KMS-11 (cell line): ENCODE results near the gene BATF3.
A peak's percentile ranks its signal among the peaks of the same experiment; 100 is the strongest.
"Not testable (repeated sequence)": the region's sequence is repeated elsewhere in the genome, so short reads cannot be mapped to it uniquely, and the experiment has no call there.

Experiments used
- H2AFZ ChIP-seq: fragments of 200-600 bp; sonication (generic); 2 replicates; pipeline ENCODE4 v1.6.1; 2016; ENCODE audit warnings: antibody characterized with exemption, mixed run types, low read depth
- H3K27ac ChIP-seq: fragments of 200-600 bp; sonication (generic); 2 replicates; pipeline ENCODE4 v1.6.1; 2016; ENCODE audit warnings: mild to moderate bottlenecking, mixed run types
- H3K27me3 ChIP-seq: fragments of 200-600 bp; sonication (generic); 2 replicates; pipeline ENCODE4 v1.6.1; 2017; ENCODE audit warnings: mild to moderate bottlenecking, low read depth, mixed run types, moderate library complexity; ENCODE audit not compliant: insufficient read depth
- H3K36me3 ChIP-seq: fragments of 200-600 bp; sonication (generic); 2 replicates; pipeline ENCODE4 v1.6.1; 2017; ENCODE audit warnings: mild to moderate bottlenecking, mixed run types; ENCODE audit not compliant: insufficient read depth
- H3K4me1 ChIP-seq: fragments of 200-600 bp; sonication (generic); 2 replicates; pipeline ENCODE4 v1.6.1; 2016; ENCODE audit warnings: mild to moderate bottlenecking, low read depth, mixed run types; ENCODE audit not compliant: poor library complexity, severe bottlenecking
- H3K4me2 ChIP-seq: fragments of 200-600 bp; sonication (generic); 2 replicates; pipeline ENCODE4 v1.7.0; 2016; ENCODE audit warnings: mild to moderate bottlenecking, mixed run types
- H3K4me3 ChIP-seq: fragments of 200-600 bp; sonication (generic); IDR thresholded peaks from 2 replicates; pipeline ENCODE4 v1.6.1; 2017; ENCODE audit warnings: low read depth, low read length, mixed read lengths; ENCODE audit not compliant: insufficient read depth
- H3K79me2 ChIP-seq: fragments of 200-600 bp; sonication (generic); 2 replicates; pipeline ENCODE4 v1.6.1; 2016; ENCODE audit warnings: low read depth, mixed run types; ENCODE audit not compliant: insufficient read depth
- H3K9ac ChIP-seq: fragments of 200-600 bp; sonication (generic); 2 replicates; pipeline ENCODE4 v1.6.1; 2016; ENCODE audit warnings: mild to moderate bottlenecking, mixed run types
- H4K20me1 ChIP-seq: fragments of 200-600 bp; sonication (generic); 2 replicates; pipeline ENCODE4 v1.6.1; 2016; ENCODE audit warnings: mild to moderate bottlenecking, mixed run types; ENCODE audit not compliant: insufficient read depth
- TF ChIP-seq, protein P1 (sequence below): fragments of 200-600 bp; sonication (generic); conservative IDR thresholded peaks from 2 replicates; pipeline ENCODE4 v1.6.1; 2017; ENCODE audit warnings: low read depth, mild to moderate bottlenecking, antibody characterized with exemption, low read length, moderate library complexity, mixed read lengths

The BATF3 gene

DNA sequence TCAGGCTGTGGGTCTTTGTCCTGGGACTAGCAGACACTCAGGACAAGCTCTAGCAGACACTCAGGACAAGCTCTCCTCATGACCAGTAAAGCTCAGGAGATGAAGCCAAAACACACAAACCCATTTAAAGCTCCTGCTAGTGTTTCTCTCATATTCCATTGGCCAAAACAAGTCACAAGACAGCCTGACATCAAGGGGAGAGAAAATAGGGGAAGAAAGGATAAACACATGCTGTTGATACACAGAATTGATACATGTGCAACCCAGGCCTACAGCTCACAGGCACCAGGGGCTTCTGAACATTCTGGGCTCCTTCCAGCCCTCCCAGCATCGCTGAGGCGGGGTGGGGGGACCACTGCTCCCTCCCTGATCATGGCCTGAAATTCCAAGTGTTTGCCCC is 55.8 kb downstream of the BATF3 start:
- TF ChIP-seq, protein P1, sequence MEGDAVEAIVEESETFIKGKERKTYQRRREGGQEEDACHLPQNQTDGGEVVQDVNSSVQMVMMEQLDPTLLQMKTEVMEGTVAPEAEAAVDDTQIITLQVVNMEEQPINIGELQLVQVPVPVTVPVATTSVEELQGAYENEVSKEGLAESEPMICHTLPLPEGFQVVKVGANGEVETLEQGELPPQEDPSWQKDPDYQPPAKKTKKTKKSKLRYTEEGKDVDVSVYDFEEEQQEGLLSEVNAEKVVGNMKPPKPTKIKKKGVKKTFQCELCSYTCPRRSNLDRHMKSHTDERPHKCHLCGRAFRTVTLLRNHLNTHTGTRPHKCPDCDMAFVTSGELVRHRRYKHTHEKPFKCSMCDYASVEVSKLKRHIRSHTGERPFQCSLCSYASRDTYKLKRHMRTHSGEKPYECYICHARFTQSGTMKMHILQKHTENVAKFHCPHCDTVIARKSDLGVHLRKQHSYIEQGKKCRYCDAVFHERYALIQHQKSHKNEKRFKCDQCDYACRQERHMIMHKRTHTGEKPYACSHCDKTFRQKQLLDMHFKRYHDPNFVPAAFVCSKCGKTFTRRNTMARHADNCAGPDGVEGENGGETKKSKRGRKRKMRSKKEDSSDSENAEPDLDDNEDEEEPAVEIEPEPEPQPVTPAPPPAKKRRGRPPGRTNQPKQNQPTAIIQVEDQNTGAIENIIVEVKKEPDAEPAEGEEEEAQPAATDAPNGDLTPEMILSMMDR, result no peak

DNA sequence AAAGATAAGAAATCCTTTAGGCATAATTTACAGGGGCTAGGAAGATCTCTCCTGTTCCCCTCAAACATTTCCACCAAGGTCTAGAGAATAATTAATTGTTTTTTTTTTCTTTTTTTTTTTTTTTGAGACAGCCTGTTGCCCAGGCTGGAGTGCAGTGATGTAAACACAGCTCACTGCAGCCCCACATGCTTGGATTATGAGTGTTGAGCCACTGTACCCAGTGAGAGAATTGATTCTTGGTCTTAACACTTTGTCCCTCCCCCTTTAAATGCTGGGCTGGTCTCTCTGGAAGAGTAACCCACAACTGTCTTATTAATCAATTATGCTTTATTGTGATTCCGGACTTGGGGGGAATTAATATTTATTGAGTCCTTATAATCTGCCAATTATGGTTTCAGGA is 57.7 kb downstream of the BATF3 start:
- Histone ChIP-seq H3K79me2 (no peaks in the 10 kb centered on the region), H3K4me1 (peaks cover 30% of the 10 kb centered on the region), H3K27ac (no peak overlapping the region), H2AFZ (no peak overlapping the region), H4K20me1 (no peaks in the 10 kb centered on the region), H3K4me2 (no peak overlapping the region), H3K4me3 (no peak overlapping the region), H3K36me3 (no peaks in the 10 kb centered on the region), H3K27me3 (no peaks in the 10 kb centered on the region), H3K9ac (no peak overlapping the region)
- TF ChIP-seq, protein P1, result no peak

More for the DNA sequence above, 55.8 kb downstream of the BATF3 start:
- Histone ChIP-seq H3K4me3 (no peak overlapping the region), H4K20me1 (no peaks in the 10 kb centered on the region), H2AFZ (no peak overlapping the region), H3K4me2 (no peak overlapping the region), H3K36me3 (no peaks in the 10 kb centered on the region), H3K27ac (no peak overlapping the region), H3K4me1 (peaks cover 11% of the 10 kb centered on the region), H3K27me3 (no peaks in the 10 kb centered on the region), H3K9ac (no peak overlapping the region), H3K79me2 (no peaks in the 10 kb centered on the region)

DNA sequence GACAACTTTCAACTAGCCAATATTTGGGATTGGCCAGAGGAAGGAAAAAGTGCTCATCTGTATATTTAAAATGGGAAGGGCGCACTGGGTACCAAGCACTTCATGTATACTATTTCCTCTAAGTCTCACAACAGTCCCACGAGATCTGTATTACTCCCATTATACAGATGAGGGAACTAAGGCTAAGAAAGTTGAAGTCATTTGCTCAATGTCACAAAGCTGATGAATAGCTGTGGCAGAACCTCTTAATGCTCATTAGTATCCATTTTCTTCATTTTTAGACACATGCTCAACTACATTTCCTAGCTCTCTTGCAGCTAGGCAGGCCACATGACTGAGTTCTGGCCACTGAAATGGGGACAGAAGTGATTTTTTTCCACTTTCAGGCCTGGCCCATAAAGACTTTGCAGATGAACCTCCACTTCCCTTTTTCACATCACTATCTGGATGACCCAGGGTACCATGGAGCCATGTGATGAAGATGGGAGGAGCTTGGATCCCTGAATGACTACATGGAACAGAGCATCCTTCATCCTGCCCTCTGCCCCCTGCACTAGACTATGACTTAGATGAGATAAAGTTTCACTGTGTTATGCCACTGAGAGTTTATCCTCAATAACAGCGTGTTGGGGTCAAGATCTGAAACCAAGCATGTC is 59.3 kb downstream of the BATF3 start:
- peaks cover 46% of the 10 kb centered on the region for H3K4me1 ChIP-seq
- no peaks in the 10 kb centered on the region for H3K27me3 ChIP-seq
- no peak overlapping the region for H3K9ac ChIP-seq
- H3K27ac ChIP-seq, result no peak overlapping the region
- TF ChIP-seq, protein P1, result no peak
- no peaks in the 10 kb centered on the region for H4K20me1 ChIP-seq
- H3K36me3 ChIP-seq, result no peaks in the 10 kb centered on the region
- no peak overlapping the region for H2AFZ ChIP-seq
- H3K4me2 ChIP-seq, result no peak overlapping the region
- H3K79me2 ChIP-seq, result no peaks in the 10 kb centered on the region
- no peak overlapping the region for H3K4me3 ChIP-seq

DNA sequence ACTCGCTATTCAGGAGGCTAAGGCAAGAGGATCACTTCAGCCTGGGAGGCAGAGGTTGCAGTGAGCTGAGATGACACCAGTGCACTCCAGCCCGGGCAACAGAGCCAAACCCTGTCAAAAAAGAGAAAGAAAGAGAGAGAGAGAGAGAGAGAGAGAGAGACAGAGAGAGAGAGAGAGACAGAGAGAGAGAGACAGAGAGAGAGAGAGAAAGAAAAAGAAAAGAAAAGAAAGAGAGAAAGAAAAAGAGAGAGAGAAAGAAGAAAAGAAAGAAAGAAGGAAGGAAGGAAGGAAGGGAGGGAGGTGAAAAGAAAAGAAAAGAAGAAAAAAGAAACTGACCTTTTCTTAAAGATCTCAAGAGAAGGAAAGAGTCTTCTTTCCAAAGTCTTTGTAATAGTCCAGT is 60.1 kb downstream of the BATF3 start:
- not testable (repeated sequence) for H3K27me3 ChIP-seq, H3K36me3 ChIP-seq, H3K79me2 ChIP-seq, H3K4me2 ChIP-seq, H2AFZ ChIP-seq, H3K27ac ChIP-seq, H3K9ac ChIP-seq, H3K4me3 ChIP-seq, H4K20me1 ChIP-seq
- peaks cover 55% of the 10 kb centered on the region for H3K4me1 ChIP-seq

DNA sequence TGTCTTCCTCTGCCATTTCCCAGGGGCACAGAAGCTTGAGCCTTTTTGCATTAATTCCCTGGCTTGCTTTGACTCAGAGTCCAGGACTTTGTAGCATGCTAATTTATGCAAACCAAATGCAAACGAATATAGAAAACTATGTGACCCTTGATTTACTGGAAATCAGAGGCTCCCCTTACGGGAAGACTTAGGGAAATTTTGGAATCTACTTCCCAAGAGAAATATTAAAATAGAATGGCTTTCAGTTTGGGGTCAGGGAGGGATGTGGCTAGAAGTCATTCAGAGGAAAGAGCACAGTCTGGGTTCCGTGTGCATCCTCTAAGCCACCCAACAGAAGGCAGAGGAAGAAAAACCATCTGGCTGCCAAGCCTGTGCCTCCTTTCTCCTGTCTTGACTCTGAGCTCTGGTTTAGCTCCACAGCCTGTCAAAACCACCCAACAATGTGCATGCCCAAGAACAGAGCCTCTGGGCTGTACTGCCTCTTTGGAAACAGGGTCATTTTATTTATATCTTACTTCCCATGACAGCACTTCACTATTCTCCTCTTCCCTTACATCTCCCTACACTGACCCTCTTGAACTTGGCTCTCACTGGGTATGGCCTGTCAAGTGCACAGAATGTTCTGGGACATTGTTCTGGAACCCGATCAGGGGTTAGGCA is 61.0 kb downstream of the BATF3 start:
- H3K27me3 ChIP-seq, result no peaks in the 10 kb centered on the region
- peaks cover 64% of the 10 kb centered on the region for H3K4me1 ChIP-seq
- H3K4me2 ChIP-seq, result no peak overlapping the region; the same call in 1 of the 2 replicates
- H3K27ac ChIP-seq, result peak overlapping the region; percentile 81; the same call in 1 of the 2 replicates
- no peaks in the 10 kb centered on the region for H3K79me2 ChIP-seq
- no peak overlapping the region for H3K4me3 ChIP-seq
- no peaks in the 10 kb centered on the region for H4K20me1 ChIP-seq
- peak overlapping the region; percentile 4; the same call in 1 of the 2 replicates for H3K9ac ChIP-seq
- no peaks in the 10 kb centered on the region for H3K36me3 ChIP-seq
- TF ChIP-seq, protein P1, result no peak
- H2AFZ ChIP-seq, result peak overlapping the region; percentile 4; the same call in 1 of the 2 replicates
